Fibroblast of lung (primary cell): Measurements from ENCODE around the gene IL23R.
"Not testable (repeated sequence)": the region's sequence is repeated elsewhere in the genome, so short reads cannot be mapped to it uniquely, and the experiment has no call there.

Experiments used
- EZH2 ChIP-seq: IDR thresholded peaks from 2 replicates; pipeline ENCODE4 v1.5.1; 2012; ENCODE audit warnings: low read length, control low read depth, mild to moderate bottlenecking; ENCODE audit errors: missing control alignments
- TF ChIP-seq, protein P1 (sequence below), 2 donors: IDR thresholded peaks in 1 of 2; conservative IDR thresholded peaks in 1 of 2; 1 replicate in 1 of 2; 2 replicates in 1 of 2; pipeline ENCODE4 v1.5.1; 2011 to 2012; ENCODE audit warnings: low read length in 2 of 2, control low read depth in 1 of 2, inconsistent platforms in 1 of 2, low read depth in 1 of 2, mild to moderate bottlenecking in 1 of 2

DNA sequence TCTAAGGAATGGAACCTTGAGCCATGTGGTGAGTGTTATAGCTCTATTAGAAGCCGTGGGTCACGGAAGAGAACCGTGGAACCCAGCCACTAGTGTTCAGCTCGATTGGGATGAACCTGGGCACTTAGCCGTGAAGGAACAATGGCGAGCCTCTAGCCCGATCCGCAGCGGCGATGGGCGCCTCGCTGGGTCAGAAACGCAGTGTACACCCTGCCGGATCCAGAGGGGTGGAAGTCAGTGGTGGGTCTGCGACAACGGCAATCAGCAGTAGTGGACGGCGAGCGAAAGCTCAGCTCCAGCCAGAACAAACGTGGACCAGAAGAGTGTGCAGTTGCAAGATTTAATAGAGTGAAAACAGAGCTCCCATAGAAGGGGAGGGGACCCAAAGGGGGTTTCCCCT, 18.3 kb upstream of the IL23R start:
- TF ChIP-seq, protein P1, sequence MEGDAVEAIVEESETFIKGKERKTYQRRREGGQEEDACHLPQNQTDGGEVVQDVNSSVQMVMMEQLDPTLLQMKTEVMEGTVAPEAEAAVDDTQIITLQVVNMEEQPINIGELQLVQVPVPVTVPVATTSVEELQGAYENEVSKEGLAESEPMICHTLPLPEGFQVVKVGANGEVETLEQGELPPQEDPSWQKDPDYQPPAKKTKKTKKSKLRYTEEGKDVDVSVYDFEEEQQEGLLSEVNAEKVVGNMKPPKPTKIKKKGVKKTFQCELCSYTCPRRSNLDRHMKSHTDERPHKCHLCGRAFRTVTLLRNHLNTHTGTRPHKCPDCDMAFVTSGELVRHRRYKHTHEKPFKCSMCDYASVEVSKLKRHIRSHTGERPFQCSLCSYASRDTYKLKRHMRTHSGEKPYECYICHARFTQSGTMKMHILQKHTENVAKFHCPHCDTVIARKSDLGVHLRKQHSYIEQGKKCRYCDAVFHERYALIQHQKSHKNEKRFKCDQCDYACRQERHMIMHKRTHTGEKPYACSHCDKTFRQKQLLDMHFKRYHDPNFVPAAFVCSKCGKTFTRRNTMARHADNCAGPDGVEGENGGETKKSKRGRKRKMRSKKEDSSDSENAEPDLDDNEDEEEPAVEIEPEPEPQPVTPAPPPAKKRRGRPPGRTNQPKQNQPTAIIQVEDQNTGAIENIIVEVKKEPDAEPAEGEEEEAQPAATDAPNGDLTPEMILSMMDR (conservative IDR thresholded peaks at IDR 0.05 in 1 of 2, IDR thresholded peaks at IDR 0.05 in 1 of 2; ENCODE audit: low read depth in 1 of 2, low read length in 2 of 2), result not testable (repeated sequence)
- TF ChIP-seq EZH2, result not testable (repeated sequence)
